ENCODE measurements around the gene JMJD8.

The JMJD8 gene

GRCh38 chr16:658679-659571 lies 25.2 kb downstream of the JMJD8 start:
- no peak for DNase-seq

GRCh38 chr16:657487-657886 lies 26.6 kb downstream of the JMJD8 start:
- no peak for DNase-seq

- DNase-seq, result no peak
Measured at GRCh38 chr16:654034-654433, 30.1 kb downstream of the JMJD8 start.

- DNase-seq, result no peak
Measured at GRCh38 chr16:652454-653305, 31.5 kb downstream of the JMJD8 start.

- no peak for DNase-seq
Measured at GRCh38 chr16:651844-652243, 32.3 kb downstream of the JMJD8 start.

- no peak for DNase-seq
Measured at GRCh38 chr16:649631-650030, 34.5 kb downstream of the JMJD8 start.

GRCh38 chr16:648781-649589 lies 35.1 kb downstream of the JMJD8 start, which contains the start of gene WDR90:
TSS of gene WDR90 (plus strand) at chr16:649365. CDS start at chr16:649417, 52 bp downstream.
- peak; percentile 94 for DNase-seq

- peak; percentile 49 for DNase-seq
Measured at GRCh38 chr16:648071-648780, 35.9 kb downstream of the JMJD8 start.

- no peak for DNase-seq
Measured at GRCh38 chr16:647173-647902, 36.8 kb downstream of the JMJD8 start.

- no peak for DNase-seq
Measured at GRCh38 chr16:646679-647172, 37.4 kb downstream of the JMJD8 start.

- no peak for DNase-seq
Measured at GRCh38 chr16:645852-646678, 38.1 kb downstream of the JMJD8 start.

- no peak for DNase-seq
Measured at GRCh38 chr16:644556-644955, 39.6 kb downstream of the JMJD8 start.

GRCh38 chr16:643050-643368 lies 41.1 kb downstream of the JMJD8 start:
- DNase-seq, result no peak

- peak; percentile 98 for DNase-seq
Measured at GRCh38 chr16:642189-643049, 41.7 kb downstream of the JMJD8 start.

GRCh38 chr16:641326-642188 lies 42.6 kb downstream of the JMJD8 start, which contains the start of gene MCRIP2:
TSS of gene MCRIP2 (plus strand) at chr16:641828. CDS start at chr16:641992, 164 bp downstream.
- DNase-seq, result peak; percentile 87

GRCh38 chr16:640614-641013 lies 43.5 kb downstream of the JMJD8 start:
- no peak for DNase-seq

GRCh38 chr16:638836-639235 lies 45.3 kb downstream of the JMJD8 start:
- no peak for DNase-seq

GRCh38 chr16:638034-638543 lies 46.0 kb downstream of the JMJD8 start:
- DNase-seq, result no peak
